Ovary (tissue), 3 donors: ENCODE measurements around the gene KDM3A.

Experiments used
- EP300 ChIP-seq: sonication (generic); formaldehyde crosslinking; IDR thresholded peaks from one replicate; pipeline ENCODE4 v1.6.1; 2017; ENCODE audit warnings: antibody characterized with exemption
- POLR2A ChIP-seq: fragments of 450-650 bp; IDR thresholded peaks from one replicate; pipeline ENCODE4 v1.6.1; 2017; ENCODE audit warnings: antibody characterized with exemption, mild to moderate bottlenecking, moderate library complexity
- TF ChIP-seq, protein P1 (sequence below), 3 donors: fragments of 450-650 bp in 2 of 3; fragments of 200-600 bp in 1 of 3; IDR thresholded peaks; one replicate each; pipeline versions ENCODE4 v1.5.1 to v1.8.0; 2016 to 2022; ENCODE audit warnings: antibody characterized with exemption in 3 of 3, mild to moderate bottlenecking in 1 of 3
- donor health status: DM: no; HTN: no; CAD: no.

DNA sequence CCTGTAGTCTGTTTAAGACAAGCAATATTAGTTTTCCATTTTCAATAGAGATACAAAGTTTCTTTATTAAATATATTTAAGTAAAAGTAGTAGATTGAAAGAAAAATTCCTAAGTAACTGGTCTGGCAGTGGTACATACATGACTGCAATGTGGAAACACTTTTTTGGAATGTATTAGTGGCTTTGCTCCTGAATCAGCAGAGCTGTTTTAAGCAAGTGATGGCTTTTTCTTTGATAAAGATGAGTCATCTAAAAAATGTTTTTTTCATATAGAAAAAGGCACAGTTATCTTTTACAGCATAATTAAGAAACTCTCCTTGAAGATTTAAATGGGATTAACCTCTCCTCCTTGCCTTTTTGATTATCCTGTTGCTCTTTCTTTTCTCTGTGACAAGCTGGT, 34.9 kb downstream of the KDM3A start:
- TF ChIP-seq, protein P1, sequence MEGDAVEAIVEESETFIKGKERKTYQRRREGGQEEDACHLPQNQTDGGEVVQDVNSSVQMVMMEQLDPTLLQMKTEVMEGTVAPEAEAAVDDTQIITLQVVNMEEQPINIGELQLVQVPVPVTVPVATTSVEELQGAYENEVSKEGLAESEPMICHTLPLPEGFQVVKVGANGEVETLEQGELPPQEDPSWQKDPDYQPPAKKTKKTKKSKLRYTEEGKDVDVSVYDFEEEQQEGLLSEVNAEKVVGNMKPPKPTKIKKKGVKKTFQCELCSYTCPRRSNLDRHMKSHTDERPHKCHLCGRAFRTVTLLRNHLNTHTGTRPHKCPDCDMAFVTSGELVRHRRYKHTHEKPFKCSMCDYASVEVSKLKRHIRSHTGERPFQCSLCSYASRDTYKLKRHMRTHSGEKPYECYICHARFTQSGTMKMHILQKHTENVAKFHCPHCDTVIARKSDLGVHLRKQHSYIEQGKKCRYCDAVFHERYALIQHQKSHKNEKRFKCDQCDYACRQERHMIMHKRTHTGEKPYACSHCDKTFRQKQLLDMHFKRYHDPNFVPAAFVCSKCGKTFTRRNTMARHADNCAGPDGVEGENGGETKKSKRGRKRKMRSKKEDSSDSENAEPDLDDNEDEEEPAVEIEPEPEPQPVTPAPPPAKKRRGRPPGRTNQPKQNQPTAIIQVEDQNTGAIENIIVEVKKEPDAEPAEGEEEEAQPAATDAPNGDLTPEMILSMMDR (IDR thresholded peaks at IDR 0.05), result no peak
- TF ChIP-seq POLR2A (no peak), EP300 (no peak)
